Naive thymus-derived CD8-positive, alpha-beta T cell (primary cell): ENCODE measurements around the gene CUX1. TPM values are rescaled to one million over a fixed set of nuclear protein-coding genes. Genes with fewer than 3 reads are reported as not detected.
A peak's percentile ranks its signal among the peaks of the same experiment; 100 is the strongest.

ENCODE experiments used
- ATAC-seq, 2 donors: fragments of 150-1000 bp; cut with Tn5 transposase in 1 of 2; sonication (Bioruptor Pico), chemical (Tn5 transposase) in 1 of 2; 1 replicate in 1 of 2; 2 replicates in 1 of 2; pipeline ENCODE4 v1.10.0; 2021; ENCODE audit warnings: mild to moderate bottlenecking in 2 of 2, moderate library complexity in 2 of 2
- POLR2A ChIA-PET: fragments of 350-600 bp; sonication (Branson Sonifier 250); formaldehyde crosslinking; loops from one replicate; lab custom pipeline; 2021; ENCODE audit warnings: antibody characterized with exemption; lab: Charles Lee
- DNase-seq, 10 donors: peaks; one replicate each; pipeline versions ENCODE4 v3.0.0 to v3.0.0-alpha.2; 2020 to 2022
- H3K27ac Mint-ChIP-seq, 10 donors: one replicate each; pipeline ENCODE4 v1.8.0; 2020 to 2022; ENCODE audit warnings: mild to moderate bottlenecking in 10 of 10, mixed read lengths in 10 of 10, moderate library complexity in 4 of 10, inconsistent platforms in 1 of 10
- H3K27me3 Mint-ChIP-seq, 5 donors: one replicate each; pipeline ENCODE4 v1.8.0; 2021 to 2022; ENCODE audit warnings: mixed read lengths in 5 of 5
- H3K36me3 Mint-ChIP-seq, 3 donors: one replicate each; pipeline ENCODE4 v1.8.0; 2020 to 2022; ENCODE audit warnings: mixed read lengths in 3 of 3, mild to moderate bottlenecking in 2 of 3, inconsistent platforms in 1 of 3
- H3K4me1 Mint-ChIP-seq, 4 donors: one replicate each; pipeline ENCODE4 v1.8.0; 2021 to 2022; ENCODE audit warnings: mixed read lengths in 4 of 4
- H3K4me3 Mint-ChIP-seq, 10 donors: one replicate each; pipeline ENCODE4 v1.8.0; 2020 to 2022; ENCODE audit warnings: mild to moderate bottlenecking in 10 of 10, mixed read lengths in 10 of 10, moderate library complexity in 6 of 10, inconsistent platforms in 1 of 10
- H3K9me3 Mint-ChIP-seq, 9 donors: one replicate each; pipeline ENCODE4 v1.8.0; 2020 to 2022; ENCODE audit warnings: mixed read lengths in 9 of 9, mild to moderate bottlenecking in 3 of 9, inconsistent platforms in 1 of 9, moderate library complexity in 1 of 9
- polyA plus RNA-seq, 3 donors: library from polyadenylated mRNA; unstranded; fragments of 300-500 nt; fragmentation: Illumina TruSeq; gene quantifications; one replicate each; pipeline ENCODE4 v1.2.3, GENCODE V29; 2021
- total RNA-seq, 8 experiments: library from RNA in 2 of 8; stranded (reverse) in 2 of 8; gene quantifications; one replicate each; pipeline ENCODE4 v1.2.3 and lab custom pipeline; 2021 to 2026

CUX1 gene
- total and polyA plus RNA-seq, 5 experiments from 2014 or later, result 10.3 to 66.2 (median 24.1) TPM

DNA sequence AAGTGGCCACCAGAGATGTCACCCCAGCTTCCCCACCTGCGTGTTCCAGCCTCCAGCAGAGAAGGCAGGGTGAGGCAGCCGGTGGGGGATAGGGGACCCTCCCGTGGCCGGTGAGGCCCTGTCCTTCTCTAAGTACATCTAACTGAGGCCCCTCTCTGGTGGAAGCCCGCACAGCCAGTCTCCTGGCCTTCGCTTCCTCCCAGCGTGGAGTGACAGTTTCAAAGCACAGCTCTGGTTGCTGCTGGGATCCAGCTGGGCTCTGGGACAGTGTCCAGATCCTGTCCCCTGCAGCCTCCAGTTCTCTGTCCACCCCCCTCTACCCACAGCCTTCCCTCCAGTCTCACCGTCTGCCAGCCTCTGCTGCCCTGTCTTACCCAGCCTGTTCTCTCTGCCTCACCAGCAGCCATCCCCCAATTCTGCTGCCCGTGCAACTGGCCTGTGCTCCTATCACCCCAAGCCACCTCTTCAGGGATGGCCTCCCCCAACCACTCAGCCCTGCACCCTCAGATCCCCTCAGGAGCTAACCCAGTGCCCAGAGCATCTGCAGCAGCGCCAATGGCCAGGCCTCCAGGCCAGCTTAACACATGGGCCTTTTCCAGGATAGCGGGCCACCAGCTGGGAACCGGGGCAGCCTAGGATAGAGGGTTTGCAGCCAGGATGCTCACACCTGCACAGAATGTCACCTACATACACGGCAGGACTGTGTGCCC is 452.9 kb downstream of the CUX1 start:
- H3K4me1 Mint-ChIP-seq, result peaks cover 0 to 3% (median under 1%) of the 10 kb centered on the region in 4 donors
- H3K36me3 Mint-ChIP-seq, result no peaks in the 10 kb centered on the region
- H3K4me3 Mint-ChIP-seq, result no peak overlapping the region
- H3K27me3 Mint-ChIP-seq, result no peaks in the 10 kb centered on the region
- no peak for DNase-seq
- ATAC-seq, result no peak
- no peaks in the 10 kb centered on the region for H3K9me3 Mint-ChIP-seq
- H3K27ac Mint-ChIP-seq, result peak overlapping the region in 1 of 10 donors; percentile 56
- POLR2A ChIA-PET, result no interaction called here

DNA sequence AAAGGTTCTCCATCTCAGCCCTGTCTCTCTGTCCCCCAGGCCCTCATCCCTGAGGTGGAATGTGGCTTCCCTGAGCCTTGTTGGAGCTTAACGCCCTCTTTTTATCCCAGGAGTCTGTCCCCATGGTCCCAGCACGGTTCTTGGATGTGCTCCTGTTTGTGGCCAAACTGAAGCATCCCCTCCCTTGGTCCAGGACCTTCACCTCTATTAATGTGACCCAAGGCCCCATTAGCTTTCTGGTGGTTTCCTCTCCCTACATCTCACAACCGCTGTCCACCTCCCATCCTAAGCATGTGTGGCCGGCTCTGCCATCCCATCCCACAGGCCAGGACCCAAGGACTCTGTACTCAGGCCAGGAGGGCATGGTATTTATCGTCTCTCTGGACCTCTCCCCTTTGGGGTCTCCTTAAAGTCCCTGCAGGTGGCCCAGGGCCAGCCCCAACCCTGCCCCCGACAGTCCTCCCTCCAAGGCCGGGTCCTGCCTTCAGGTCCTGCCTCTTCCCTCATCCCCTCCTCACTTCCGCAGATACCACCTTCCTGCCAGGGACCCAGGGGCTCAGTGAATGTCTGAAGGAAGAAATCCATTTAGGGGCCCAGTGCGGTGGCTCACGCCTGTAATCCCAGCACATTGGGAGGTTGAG is 453.9 kb downstream of the CUX1 start:
- peak overlapping the region in 1 of 10 donors; percentile 86 for H3K27ac Mint-ChIP-seq
- H3K27me3 Mint-ChIP-seq, result no peaks in the 10 kb centered on the region
- POLR2A ChIA-PET, result interaction anchor here (0.6 kb wide), 1 partner anchor 11 kb away, joined by 5 read pairs; no protein-coding TSS in a partner anchor
- H3K36me3 Mint-ChIP-seq, result no peaks in the 10 kb centered on the region
- no peak for DNase-seq
- ATAC-seq, result no peak
- peaks cover 0 to 3% (median under 1%) of the 10 kb centered on the region in 4 donors for H3K4me1 Mint-ChIP-seq
- no peaks in the 10 kb centered on the region for H3K9me3 Mint-ChIP-seq
- H3K4me3 Mint-ChIP-seq, result no peak overlapping the region

DNA sequence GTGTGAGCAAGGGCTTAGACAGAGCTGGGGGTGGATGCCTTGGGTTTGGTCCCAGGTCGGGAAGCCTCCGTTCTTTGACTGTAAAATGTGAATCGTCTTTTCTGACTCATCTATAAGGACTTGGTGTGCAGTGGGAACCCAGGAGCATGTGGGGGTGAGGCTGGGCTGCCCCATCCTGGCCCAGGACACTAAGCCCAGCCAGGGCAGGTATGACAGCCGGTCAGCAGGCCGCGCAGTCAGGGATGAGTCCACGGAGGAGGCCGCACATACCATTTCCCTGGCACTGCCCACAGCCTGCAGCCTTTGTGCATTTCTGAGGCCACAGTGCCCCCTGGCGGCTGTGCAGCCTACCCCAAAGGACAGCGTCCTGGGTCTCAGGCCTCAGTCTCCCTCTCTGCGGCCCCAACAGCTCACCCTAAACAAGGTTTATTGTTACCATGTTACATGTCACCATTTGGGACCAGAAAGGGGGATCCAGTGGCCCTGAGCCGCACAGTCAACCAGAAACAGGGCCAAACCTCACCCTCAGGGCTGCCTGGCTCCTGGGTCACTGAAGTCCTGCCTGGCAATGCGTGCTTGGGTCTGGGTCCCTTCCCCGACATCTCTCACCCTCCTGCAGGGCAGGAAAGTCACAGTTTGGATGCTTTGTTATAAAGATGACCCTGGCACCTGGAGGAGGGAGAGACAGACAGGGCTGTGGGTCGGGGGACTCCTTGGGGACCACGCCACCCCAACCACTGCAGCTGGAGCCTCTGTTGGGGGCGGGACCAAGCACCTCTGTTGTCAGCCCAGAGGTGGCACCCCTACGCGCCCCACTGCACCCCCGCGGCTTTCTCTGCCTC is 454.9 kb downstream of the CUX1 start:
- POLR2A ChIA-PET, result interaction anchor here (0.6 to 1.1 kb wide), 2 partner anchors 9 to 12 kb away, joined by 3 to 5 read pairs; no protein-coding TSS in a partner anchor
- peak; percentile 47 to 87 (median 70) for DNase-seq
- Mint-ChIP-seq H3K27me3 (no peaks in the 10 kb centered on the region), H3K4me1 (peaks cover 0 to 3% (median under 1%) of the 10 kb centered on the region in 4 donors), H3K36me3 (no peaks in the 10 kb centered on the region), H3K9me3 (no peaks in the 10 kb centered on the region), H3K4me3 (no peak overlapping the region), H3K27ac (peak overlapping the region in 1 of 10 donors; percentile 29)
- peak; percentile 75 to 89 for ATAC-seq

DNA sequence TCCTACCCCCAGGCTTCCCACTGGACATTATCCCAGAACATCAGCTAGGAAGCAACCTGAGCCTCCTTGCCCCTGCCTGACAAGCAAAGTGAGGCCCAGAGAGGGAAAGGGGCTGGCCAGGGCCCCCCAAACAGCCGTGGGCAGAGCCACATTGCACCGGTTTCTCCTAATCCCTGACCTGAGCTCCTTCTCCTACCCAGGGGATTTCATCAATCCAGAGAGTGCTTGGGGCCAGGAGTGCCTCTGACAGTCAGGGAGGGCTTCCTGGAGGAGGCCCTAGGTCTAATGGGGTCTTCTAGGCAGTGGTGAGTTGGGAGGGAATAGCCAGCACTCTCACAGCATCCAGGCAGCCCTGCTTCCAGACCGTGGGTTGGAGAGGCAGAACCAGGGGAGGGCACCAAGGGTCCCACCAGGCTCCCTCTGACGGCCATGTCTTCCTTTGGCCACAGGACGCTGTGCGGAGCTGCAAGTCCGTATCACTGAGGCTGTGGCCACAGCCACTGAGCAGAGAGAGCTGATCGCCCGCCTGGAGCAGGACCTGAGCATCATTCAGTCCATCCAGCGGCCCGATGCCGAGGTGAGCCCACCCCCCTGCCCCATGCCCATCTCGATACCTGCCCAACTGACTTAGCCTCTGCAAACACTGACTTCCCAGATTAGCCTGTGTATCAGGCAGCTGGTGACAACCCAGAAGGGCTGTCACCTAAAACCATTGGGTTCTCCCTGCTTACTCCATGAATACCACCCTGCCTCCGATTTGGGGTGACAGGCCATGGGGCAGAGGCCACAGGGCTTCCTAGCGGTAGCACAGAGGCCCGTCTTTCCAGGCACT is 455.7 kb downstream of the CUX1 start:
- no peaks in the 10 kb centered on the region for H3K36me3 Mint-ChIP-seq
- ATAC-seq (no peak), DNase-seq (no peak)
- no peak overlapping the region for H3K27ac Mint-ChIP-seq
- POLR2A ChIA-PET, result interaction anchor here (1.1 kb wide), 1 partner anchor 8 kb away, joined by 3 read pairs; no protein-coding TSS in a partner anchor
- no peaks in the 10 kb centered on the region for H3K9me3 Mint-ChIP-seq
- no peak overlapping the region for H3K4me3 Mint-ChIP-seq
- no peaks in the 10 kb centered on the region for H3K27me3 Mint-ChIP-seq
- peaks cover 0 to 3% (median under 1%) of the 10 kb centered on the region in 4 donors for H3K4me1 Mint-ChIP-seq

DNA sequence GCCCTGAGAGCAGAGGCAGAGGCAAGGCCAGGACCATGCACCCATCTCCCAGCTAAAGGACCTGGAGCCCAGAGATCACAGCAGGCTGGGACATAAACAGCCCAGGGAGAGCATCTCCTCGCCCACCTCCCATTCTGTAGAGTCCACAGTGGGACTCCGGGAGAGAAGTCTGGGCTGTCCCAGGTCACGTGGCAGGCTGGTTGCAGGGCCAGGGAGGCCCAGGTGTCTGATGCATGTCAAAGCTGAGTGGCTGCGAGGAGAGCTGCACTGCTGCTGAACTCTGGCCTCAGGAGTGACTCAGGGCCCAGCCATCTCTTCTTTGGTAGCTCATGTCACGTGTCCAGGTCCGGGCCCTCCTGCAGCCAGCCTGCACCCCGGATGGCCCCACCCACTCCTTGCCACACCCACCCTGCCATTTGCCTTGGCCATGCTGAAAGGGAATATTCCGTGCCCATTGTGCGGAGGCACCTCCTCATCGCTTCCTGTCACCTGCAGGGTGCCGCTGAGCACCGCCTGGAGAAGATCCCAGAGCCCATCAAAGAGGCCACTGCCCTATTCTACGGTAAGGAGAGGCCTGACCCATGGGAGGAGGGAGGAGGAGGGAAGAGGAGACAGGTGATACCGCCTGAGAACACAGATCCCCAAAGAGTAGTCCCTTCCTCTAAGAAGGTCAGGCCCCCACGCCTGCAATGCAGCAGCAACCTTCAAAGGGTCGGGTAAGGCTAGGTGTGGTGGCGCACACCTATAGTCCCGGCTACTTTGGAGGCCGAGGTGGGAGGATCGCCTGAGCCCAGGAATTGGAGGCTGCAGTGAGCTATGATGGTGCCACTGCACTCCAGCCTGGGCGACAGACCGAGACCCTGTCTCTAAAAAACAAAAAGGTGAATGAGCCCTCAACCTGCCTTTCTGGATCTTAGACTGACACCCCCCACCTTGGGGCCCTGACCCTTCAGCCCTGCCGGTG is 456.6 kb downstream of the CUX1 start:
- H3K27ac Mint-ChIP-seq, result no peak overlapping the region
- no peak overlapping the region for H3K4me3 Mint-ChIP-seq
- no peaks in the 10 kb centered on the region for H3K36me3 Mint-ChIP-seq
- H3K9me3 Mint-ChIP-seq, result no peaks in the 10 kb centered on the region
- peaks cover 0 to 3% (median under 1%) of the 10 kb centered on the region in 4 donors for H3K4me1 Mint-ChIP-seq
- POLR2A ChIA-PET, result no interaction called here
- no peaks in the 10 kb centered on the region for H3K27me3 Mint-ChIP-seq
- DNase-seq (no peak), ATAC-seq (no peak)

DNA sequence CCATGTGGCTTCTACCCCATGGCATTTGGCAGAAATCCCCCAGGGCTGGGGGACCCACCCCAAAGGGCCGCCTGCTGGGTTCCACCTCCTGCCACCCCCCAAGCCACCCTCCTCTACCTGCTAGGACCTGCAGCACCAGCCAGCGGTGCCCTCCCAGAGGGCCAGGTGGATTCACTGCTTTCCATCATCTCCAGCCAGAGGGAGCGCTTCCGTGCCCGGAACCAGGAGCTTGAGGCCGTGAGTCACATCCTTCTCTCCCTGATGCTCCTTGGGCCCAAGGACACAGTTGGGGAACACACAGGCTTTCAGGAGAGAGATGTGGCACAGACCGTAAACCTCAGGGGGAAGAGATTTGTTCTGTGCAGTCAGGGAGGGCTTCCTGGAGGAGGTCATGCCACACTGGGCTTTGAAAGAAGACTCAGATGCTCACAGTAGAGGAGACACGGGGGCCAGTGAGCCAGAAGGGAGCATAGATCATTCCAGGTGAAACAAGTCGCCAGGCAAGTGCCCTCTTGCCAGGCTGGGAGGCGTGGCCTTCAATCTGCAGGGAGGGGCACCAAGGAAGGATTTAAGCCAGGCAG is 457.8 kb downstream of the CUX1 start:
- ATAC-seq, result no peak

DNA sequence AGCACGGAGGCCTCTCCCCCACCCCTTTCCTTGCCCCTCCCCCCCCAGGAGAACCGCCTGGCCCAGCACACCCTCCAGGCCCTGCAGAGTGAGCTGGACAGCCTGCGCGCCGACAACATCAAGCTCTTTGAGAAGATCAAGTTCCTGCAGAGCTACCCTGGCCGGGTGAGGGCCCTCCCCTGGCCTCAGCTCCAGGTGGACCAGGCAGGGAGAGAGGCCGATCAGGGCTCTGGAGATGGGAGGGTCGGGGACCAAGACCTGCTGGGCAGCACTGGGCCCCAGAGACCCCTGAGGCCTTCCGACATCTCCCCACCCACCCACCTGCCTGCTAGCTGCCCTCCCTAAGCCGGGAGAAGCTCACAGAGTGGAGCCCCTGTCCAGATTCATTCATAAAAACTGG is 460.5 kb downstream of the CUX1 start:
- no peaks in the 10 kb centered on the region for H3K36me3 Mint-ChIP-seq
- H3K9me3 Mint-ChIP-seq, result no peaks in the 10 kb centered on the region
- ATAC-seq (no peak), DNase-seq (no peak)
- POLR2A ChIA-PET, result no interaction called here
- H3K4me1 Mint-ChIP-seq, result peaks cover 3 to 9% (median 6%) of the 10 kb centered on the region in 4 donors
- no peaks in the 10 kb centered on the region for H3K27me3 Mint-ChIP-seq
- H3K27ac Mint-ChIP-seq, result no peak overlapping the region
- no peak overlapping the region for H3K4me3 Mint-ChIP-seq

More for the DNA sequence above, 457.8 kb downstream of the CUX1 start:
- DNase-seq, result no peak
- H3K27me3 Mint-ChIP-seq, result no peaks in the 10 kb centered on the region
- H3K27ac Mint-ChIP-seq, result no peak overlapping the region
- H3K4me3 Mint-ChIP-seq, result no peak overlapping the region
- no peaks in the 10 kb centered on the region for H3K9me3 Mint-ChIP-seq
- POLR2A ChIA-PET, result interaction anchor here (0.5 to 0.7 kb wide), 3 partner anchors 9 to 795 kb away, joined by 3 to 5 read pairs (median 3); no protein-coding TSS in a partner anchor
- peaks cover 4 to 9% (median 6%) of the 10 kb centered on the region in 4 donors for H3K4me1 Mint-ChIP-seq
- no peaks in the 10 kb centered on the region for H3K36me3 Mint-ChIP-seq

DNA sequence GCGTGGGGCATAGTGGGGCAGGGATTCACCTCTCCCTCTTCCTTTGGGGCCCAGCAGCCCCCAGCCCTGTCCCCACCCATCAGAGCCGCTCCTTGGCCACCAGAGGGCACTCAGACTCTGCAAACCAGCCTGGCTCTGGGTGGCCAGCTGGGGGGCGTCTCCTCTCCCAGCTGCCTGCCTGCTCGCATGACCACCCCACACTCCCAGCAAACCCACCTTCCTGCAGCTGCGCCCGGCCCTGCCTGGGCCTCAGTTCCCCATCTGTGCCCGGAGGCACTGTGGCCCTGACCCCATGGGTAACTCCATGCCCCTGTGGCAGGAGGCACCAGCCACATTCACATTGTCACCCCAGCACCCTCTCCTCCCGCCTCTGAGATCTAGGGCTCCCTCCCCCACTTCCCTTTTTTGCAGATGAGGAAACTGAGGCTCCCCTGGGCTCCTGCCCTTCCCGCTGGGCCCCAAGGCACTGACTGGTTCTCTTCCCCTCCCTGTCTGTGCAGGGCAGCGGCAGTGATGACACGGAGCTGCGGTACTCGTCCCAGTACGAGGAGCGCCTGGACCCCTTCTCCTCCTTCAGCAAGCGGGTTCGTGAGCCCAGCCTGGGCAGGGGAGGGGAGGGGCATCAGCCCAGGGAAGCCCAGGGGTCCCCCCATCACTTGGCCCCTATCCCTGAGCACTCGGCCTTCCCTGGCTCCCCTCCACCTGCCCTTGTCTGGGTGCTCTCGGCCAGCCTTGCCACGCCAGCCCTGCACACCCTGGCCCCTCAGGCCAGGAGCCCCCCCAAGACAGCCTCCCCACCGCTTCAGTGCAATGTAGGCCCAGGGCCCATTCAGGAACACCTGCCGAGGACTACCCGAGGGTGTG is 462.3 kb downstream of the CUX1 start:
- Mint-ChIP-seq H3K27ac (peak overlapping the region in 2 of 10 donors; percentile 37 to 56), H3K27me3 (no peaks in the 10 kb centered on the region), H3K36me3 (no peaks in the 10 kb centered on the region), H3K4me3 (no peak overlapping the region), H3K4me1 (peaks cover 7 to 17% (median 11%) of the 10 kb centered on the region in 4 donors), H3K9me3 (no peaks in the 10 kb centered on the region)
- DNase-seq (peak; percentile 45 to 77 (median 58)), ATAC-seq (peak; percentile 85 to 97)
- POLR2A ChIA-PET, result interaction anchor here (1.2 kb wide), 1 partner anchor 10 kb away, joined by 3 read pairs; no protein-coding TSS in a partner anchor

DNA sequence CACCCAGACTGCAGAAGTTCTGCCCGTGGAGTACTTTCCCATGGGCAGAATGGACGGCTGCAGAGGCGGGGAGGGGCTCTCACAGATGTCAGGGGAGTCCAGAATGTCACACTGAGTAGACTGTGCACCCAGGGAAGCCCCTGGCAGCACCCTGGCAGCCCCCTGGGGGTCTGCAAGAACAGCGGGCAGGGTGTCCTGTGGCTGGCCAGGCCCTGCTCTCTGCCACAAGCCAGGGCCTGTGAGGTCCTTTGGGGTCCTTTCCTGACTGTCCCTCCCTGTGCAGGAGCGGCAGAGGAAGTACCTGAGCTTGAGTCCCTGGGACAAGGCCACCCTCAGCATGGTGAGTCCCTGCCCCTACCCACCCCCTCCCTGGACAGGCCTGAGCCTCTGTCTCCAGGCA is 463.1 kb downstream of the CUX1 start:
- no peaks in the 10 kb centered on the region for H3K27me3 Mint-ChIP-seq
- H3K27ac Mint-ChIP-seq, result no peak overlapping the region
- ATAC-seq (no peak), DNase-seq (no peak)
- H3K9me3 Mint-ChIP-seq, result no peaks in the 10 kb centered on the region
- H3K4me1 Mint-ChIP-seq, result peaks cover 15 to 24% (median 18%) of the 10 kb centered on the region in 4 donors
- POLR2A ChIA-PET, result interaction anchor here (1.2 kb wide), 1 partner anchor 9 kb away, joined by 3 read pairs; no protein-coding TSS in a partner anchor
- H3K4me3 Mint-ChIP-seq, result no peak overlapping the region
- no peaks in the 10 kb centered on the region for H3K36me3 Mint-ChIP-seq

DNA sequence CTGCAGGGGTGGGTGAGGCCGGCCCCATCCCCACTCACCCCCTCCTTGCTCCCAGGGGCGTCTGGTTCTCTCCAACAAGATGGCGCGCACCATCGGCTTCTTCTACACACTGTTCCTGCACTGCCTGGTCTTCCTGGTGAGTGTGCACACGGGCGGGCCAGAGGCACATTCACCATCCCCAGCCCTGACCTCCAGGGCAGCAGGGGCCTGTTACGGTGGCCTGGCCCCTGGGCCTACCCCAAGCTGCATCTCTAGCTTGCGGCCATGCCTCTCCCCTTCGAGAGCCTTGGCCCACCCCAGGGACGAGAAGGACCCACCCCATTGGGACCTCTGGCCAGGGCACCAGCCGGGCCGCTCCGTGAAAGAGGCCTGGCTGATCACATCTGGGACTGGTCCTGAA is 464.4 kb downstream of the CUX1 start:
- DNase-seq (no peak), ATAC-seq (no peak)
- Mint-ChIP-seq H3K27me3 (no peaks in the 10 kb centered on the region), H3K27ac (peak overlapping the region in 2 of 10 donors; percentile 2 to 63), H3K9me3 (no peaks in the 10 kb centered on the region), H3K4me1 (peaks cover 16 to 25% (median 20%) of the 10 kb centered on the region in 4 donors), H3K4me3 (no peak overlapping the region), H3K36me3 (no peaks in the 10 kb centered on the region)
- POLR2A ChIA-PET, result interaction anchor here (0.6 to 0.9 kb wide), 2 partner anchors 9 to 693 kb away, joined by 3 to 5 read pairs; no protein-coding TSS in a partner anchor
